AG04450 (cell line): Measurements from ENCODE around the gene SCARF2. TPM values are rescaled to one million over a fixed set of nuclear protein-coding genes. Genes with fewer than 3 reads are reported as not detected.
"Not testable (repeated sequence)": the region's sequence is repeated elsewhere in the genome, so short reads cannot be mapped to it uniquely, and the experiment has no call there.

ENCODE experiments used
- CTCF ChIA-PET: fragments of 300-600, 350-600 bp; formaldehyde crosslinking; extraction: SDS; loops from one replicate; lab custom pipeline; 2022; ENCODE audit warnings: antibody characterized with exemption, inconsistent platforms; lab: Charles Lee
- POLR2A ChIA-PET: fragments of 350-600 bp; formaldehyde crosslinking; extraction: SDS; loops from one replicate; lab custom pipeline; 2021; ENCODE audit warnings: antibody characterized with exemption, inconsistent platforms; lab: Yijun Ruan, JAX
- DNase-seq: peaks from one replicate; pipeline ENCODE4 v3.0.0-alpha.2; 2011; ENCODE audit warnings: low read depth, low spot score
- H3K27ac ChIP-seq: one replicate; pipeline ENCODE4 v1.5.1; 2012; ENCODE audit warnings: low read depth, low read length, control low read depth
- H3K27me3 ChIP-seq: one replicate; pipeline ENCODE4 v1.6.0; 2012; ENCODE audit warnings: low read length; ENCODE audit not compliant: control insufficient read depth, insufficient read depth
- H3K4me3 ChIP-seq: 2 replicates; pipeline ENCODE4 v1.5.1; 2011; ENCODE audit warnings: mild to moderate bottlenecking, low read depth, low read length, control low read depth
- H3K9me3 ChIP-seq: 2 replicates; pipeline ENCODE4 v1.5.1; 2012; ENCODE audit warnings: low read length; ENCODE audit not compliant: control insufficient read depth, insufficient read depth
- polyA plus RNA-seq: library from polyadenylated mRNA; depleted of rRNA; stranded (reverse); fragments of >200 nt; gene quantifications from 2 replicates; pipeline ENCODE4 v1.2.3, GENCODE V29; 2011; rRNA removed
- small RNA-seq: library from RNA; depleted of rRNA; stranded (forward); fragments of <200 nt; gene quantifications from one replicate; pipeline ENCODE3, GENCODE V24; 2012; ENCODE audit warnings: low read depth; ENCODE audit not compliant: insufficient read length
- TF ChIP-seq, protein P1 (sequence below): IDR thresholded peaks from 2 replicates; pipeline ENCODE4 v1.5.1; 2011; ENCODE audit warnings: low read depth, low read length, control low read depth, inconsistent platforms

The SCARF2 gene
- polyA plus RNA-seq, 1 experiment = 7.3 TPM

DNA sequence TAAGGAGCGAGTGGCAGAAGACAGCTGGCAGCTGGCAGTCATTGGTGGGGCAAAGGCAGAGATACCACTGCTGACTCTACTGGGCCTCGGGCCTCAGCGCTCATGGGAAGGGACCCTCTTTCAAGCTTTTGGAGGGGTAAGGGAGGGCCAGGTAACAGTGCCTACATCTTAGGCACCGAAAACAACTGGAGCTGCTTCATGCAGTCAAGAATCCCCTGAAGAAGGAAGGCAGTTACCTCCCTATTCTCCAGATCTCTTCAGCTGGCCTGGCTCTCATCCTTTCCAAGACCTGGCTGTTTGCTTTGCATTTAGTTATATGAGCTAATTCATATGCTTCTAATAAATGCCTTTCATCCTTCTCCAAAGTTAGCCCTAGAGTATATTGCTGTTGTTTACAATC, 59.5 kb downstream of the SCARF2 start:
- ChIA-PET POLR2A (no interaction called here), CTCF (interaction anchor here (0.5 kb wide), 1 partner anchor 40 kb away, joined by 4 read pairs; no protein-coding TSS in a partner anchor)
- Histone ChIP-seq H3K9me3 (no peaks in the 10 kb centered on the region), H3K27me3 (no peaks in the 10 kb centered on the region), H3K27ac (no peak overlapping the region), H3K4me3 (no peak overlapping the region)
- TF ChIP-seq, protein P1, sequence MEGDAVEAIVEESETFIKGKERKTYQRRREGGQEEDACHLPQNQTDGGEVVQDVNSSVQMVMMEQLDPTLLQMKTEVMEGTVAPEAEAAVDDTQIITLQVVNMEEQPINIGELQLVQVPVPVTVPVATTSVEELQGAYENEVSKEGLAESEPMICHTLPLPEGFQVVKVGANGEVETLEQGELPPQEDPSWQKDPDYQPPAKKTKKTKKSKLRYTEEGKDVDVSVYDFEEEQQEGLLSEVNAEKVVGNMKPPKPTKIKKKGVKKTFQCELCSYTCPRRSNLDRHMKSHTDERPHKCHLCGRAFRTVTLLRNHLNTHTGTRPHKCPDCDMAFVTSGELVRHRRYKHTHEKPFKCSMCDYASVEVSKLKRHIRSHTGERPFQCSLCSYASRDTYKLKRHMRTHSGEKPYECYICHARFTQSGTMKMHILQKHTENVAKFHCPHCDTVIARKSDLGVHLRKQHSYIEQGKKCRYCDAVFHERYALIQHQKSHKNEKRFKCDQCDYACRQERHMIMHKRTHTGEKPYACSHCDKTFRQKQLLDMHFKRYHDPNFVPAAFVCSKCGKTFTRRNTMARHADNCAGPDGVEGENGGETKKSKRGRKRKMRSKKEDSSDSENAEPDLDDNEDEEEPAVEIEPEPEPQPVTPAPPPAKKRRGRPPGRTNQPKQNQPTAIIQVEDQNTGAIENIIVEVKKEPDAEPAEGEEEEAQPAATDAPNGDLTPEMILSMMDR = no peak
- no peak for DNase-seq

GRCh38 chr22:20376983-20377382, 60.6 kb downstream of the SCARF2 start:
- H3K4me3 ChIP-seq, DNase-seq, H3K27me3 ChIP-seq, H3K27ac ChIP-seq, POLR2A ChIA-PET, H3K9me3 ChIP-seq, CTCF ChIA-PET: not testable (repeated sequence)

- CTCF ChIA-PET, POLR2A ChIA-PET, H3K9me3 ChIP-seq, H3K27me3 ChIP-seq, H3K27ac ChIP-seq, H3K4me3 ChIP-seq, DNase-seq: not testable (repeated sequence)
Observed at GRCh38 chr22:20376281-20376680, 61.3 kb downstream of the SCARF2 start.

Small RNA genes lying within 50 kb of the gene (small RNA-seq; reads per million reads assigned to genes)
- gene RF00019 = not detected
- not detected for gene RN7SL812P
- gene RNU6-225P = not detected
- gene RNY1P9 = not detected

Other genes with a start within 250 kb of the SCARF2 start
- 0.16 and 0.38 TPM in 2 replicates for gene RTN4R, start 169.5 kb downstream of the SCARF2 start, polyA plus RNA-seq
- 45.4 and 60.9 TPM in 2 replicates for gene DGCR6L, start 117.8 kb downstream of the SCARF2 start, polyA plus RNA-seq
- gene ZNF74, start 43.7 kb downstream of the SCARF2 start, polyA plus RNA-seq = 8.4 and 8.8 TPM in 2 replicates
- gene KLHL22, start 58.0 kb upstream of the SCARF2 start, polyA plus RNA-seq = 30.2 and 33.2 TPM in 2 replicates
- gene MED15, start 69.8 kb upstream of the SCARF2 start, polyA plus RNA-seq = 17.3 and 25.4 TPM in 2 replicates